NCI-H748 (cell line): Measurements from ENCODE around the gene GRB10.

Experiments
- DNase-seq: peaks from one replicate; lab custom pipeline; 2025; ENCODE audit not compliant: unreplicated experiment; lab: John Stamatoyannopoulos, UW

Gene GRB10

DNA sequence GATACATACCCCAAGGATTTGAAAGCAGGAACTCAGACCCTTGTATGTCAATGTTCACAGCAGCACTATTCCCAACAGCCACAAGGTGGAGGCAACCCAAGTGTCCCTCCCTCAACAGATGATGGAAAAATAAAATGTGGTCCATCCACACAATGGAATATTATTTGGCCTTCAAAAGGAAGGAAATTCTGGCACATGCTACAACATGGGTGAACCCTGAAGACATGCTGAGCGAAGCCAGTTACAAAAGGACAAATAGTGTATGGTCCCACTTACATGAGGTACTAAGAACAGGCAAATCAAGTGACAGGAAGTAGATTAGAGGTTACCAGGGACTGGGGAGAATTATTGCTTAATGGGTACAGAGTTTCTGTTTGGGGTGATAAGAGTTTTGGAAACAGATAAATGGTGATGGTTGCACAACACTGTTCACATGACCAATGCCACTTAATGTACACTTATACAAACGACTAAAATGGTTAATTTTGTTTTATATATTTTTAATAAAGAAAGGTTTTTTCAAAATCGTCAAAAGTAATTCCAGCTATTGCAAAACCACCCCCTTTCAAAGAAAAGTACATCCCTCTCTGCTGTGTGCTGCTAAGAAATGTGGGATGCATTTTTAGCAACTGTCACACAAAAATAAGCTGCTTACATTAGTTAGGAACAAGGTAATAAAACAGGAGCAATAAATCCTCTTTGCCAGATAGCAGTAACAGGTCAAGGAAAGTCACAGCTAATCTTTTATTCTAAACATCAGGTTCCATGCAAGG, 85.7 kb downstream of the GRB10 start:
- peak; percentile 29 for DNase-seq

DNA sequence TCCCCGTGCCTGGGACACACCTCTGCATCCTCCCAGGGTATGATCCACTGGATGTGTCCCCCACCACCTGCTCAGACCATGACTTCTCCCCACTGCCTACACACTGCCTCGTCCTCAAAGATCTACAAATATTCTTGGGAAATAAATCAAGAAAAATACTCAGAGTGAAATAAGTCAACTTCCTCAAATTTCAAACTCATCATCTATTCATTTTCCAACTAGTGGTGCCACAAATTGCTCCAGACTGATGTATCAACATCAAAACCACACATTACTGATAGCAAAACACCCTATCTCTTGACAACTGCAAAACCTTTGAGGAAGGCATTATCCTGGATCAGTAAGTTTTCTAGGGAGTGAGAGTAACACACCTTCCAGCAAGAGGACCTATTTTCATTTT, 87.7 kb downstream of the GRB10 start:
- no peak for DNase-seq

DNA sequence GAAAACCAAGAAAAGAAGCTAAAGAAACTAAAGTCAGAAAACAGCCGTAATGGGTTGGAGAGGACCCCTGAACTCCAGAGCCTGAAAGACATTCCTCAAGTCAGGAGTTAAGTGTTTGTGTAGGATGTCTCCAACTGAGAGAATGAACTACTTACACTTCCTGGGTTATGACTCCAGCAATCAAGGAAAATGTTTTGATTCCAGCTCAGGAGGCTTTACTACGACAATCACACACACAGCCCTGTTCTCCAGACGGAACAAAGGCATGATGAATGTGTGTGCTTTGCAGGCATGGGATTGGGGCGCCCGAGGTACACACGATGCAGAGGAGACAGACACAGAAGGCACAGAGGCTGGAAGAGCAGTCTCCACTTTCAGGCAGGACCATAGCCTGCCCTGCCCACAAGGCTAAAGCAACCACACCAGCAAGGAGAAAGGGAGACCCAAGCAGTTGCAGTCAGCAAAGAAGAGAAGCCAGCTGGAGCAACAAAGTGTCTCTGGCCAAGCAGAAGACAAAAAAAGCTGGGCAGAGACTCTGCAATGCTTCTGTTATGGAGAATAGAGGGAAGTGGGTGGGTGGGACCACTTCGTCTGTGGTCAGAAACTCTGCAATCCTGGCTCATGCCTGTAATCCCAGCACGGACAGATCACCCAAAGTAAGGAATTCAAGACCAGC, 89.1 kb downstream of the GRB10 start:
- DNase-seq: no peak

DNA sequence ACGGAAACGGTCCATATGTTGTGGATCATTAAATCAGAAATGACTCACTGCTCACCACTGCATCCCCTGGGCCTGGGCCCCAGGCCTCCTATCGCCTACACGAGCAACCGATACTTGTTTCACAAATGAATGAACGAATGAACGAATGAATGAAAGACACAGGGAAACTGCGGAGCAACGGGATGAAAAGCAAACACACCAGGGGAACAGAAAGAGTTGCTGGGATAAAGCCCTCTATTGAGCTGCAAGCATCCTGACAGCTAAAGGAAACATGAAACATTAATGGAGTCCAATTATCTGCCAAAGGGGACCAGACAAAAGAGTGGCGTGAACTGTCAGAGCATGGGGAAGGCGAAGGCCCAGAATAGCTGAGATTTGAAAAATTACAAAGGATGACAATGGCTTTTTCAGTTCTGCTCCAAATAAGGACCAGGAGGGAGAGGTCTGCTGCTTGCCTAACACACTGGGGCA, 92.1 kb downstream of the GRB10 start:
- DNase-seq: peak; percentile 70

DNA sequence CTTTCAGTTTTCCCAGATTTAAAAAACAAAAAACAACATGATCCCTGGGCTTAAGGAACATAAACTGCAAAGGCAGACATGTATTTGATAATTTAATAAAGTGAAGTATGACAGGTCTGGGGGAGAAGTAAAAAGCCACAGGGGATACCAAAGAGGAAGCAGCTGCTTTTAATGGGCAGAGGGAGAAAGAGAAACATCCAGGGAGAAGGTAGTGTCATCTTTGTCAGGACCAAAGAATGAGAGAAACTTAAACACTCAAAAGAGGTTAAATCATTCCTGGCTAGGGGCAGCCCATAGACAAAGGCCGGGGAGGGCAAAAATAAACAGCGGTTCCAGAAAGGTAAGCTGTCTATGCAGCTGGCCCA, 94.5 kb downstream of the GRB10 start:
- no peak for DNase-seq

DNA sequence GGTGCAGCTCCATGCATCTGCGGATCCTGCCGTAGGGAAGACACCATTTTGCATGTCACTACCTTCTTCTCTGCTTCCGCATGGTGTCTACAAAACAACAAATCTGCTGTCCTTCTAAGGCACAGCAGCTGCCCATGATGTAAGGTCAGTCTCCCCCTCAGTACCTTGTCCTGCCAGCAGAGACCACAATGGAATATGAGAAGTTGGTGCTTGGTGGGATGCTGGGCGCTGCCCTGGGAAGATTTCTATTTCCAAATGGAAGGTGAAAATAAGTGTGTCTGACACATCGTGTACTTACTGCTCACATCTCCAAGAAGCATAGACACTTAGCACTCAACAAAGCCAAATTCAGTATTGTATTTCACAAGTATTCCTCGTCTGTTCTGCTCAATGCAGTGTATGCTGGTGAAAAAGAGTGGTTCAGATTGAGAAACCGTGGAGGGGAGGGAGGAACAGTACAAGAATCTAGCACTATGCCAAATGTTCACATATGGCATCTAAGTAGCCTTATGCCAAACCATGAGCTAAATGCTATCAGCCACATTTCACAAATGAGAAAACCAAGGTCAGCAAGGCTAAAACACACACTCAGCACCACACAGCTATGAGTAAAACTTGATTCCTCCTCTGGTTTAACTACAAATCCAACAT, 95.0 kb downstream of the GRB10 start:
- DNase-seq: no peak

DNA sequence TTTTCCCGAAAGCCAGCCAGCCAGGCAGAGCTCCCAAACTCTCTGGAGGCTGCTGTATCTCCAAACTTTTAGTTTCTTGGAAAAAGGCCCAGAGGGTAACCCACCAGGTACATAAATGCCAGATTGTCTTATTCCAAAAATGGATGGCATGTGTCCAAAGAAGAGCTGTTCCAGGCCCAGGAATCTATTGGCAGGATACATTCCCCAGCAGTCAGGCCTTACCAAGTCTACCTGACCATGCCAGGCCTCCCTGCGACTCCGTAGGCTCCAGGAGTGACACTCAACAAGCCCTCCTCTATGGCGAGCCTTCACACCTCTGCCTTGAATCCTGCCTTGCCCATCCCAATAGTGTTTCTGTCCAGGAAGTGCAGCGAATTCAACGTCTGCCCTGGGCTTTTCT, 95.6 kb downstream of the GRB10 start:
- DNase-seq: no peak

DNA sequence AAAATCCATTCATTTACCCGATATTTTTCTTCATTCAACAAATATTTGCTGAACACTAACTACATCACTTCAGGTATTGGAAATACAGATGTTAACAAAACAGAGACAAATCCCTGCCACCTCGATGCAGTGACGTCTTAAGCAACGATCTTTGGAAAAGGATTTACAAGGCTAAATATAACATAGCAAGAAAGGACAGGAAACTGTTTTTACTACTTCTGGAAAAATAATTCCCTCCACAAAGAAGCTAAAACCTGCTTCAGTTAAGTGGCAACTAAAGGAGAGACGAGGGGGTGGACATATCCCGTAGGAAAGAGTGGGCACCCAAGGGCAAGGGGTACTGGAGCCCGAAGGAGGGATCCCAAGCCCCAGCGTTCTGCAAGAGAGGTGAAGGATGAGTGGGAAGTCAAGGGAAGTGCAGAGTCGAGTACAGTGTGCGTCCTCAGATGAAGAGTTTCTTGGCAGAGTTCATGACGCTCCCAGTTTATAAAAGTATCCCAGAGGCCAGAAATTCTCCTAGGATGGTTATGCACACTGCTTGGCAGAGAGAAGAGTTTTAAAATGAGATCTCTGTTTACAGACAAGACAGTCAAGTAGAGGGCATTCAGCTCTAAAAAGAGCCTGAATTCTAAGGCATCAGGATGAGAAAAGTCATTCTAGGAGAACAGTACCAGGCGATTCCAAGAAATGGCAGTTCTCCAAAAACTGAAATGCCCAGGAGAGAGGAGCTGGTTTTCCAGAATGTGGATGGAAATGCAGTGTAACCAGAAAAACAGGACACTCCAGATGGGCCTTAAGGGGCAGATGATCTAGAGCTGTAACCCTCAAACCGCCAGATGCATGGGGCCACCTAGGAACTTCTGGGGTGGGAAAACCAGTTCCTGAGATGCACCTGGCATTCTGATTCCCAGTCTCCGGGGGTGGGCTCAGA, 97.3 kb downstream of the GRB10 start:
- no peak for DNase-seq

DNA sequence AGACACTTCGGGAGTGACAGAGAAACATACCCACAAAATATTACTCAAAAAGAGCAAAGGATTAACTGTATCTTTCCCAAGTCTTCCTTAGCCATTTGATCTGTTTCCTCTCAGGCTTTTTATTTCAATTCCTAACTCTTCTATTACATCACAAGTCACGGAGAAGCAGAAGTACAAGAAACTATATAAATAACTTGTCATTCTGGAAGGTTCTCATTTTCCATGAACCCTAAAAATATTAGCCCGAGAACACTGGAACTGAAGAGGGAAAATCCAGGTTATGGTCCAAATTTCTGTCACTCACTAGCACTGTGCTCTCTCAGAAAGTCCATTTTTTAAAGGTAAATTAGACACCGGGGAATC, 98.0 kb downstream of the GRB10 start:
- DNase-seq: no peak

DNA sequence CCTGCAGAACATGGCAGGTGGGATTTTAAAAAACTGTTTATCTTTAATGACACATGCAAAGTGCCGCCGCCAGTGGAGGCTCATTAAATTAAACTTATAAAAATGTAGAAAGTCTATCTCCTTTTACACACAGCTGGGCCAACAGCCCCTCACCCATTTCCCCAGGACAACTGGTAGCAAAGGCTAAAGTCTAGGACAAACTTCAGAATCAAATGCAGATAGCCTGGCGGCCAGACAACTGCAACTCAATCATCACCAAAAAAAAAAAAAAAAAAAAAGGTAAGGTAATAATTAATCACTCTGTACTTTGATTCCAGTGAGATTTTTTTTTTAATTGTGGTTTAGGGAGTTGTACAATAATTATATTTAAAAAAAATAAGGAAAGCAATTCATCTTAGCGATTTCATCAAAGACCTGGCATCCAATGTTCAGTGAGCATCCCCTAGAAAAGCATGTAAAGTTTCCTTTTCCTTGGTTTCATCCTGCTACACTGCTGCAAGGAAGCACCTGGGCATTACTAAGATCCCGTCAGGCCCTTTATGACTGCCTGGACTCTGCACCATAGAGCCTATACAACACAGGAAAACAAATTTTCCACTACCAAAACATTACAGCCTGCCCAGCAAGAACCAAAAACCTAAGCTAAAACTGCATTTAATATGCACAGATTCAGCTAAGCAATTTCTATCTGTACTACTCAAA, 98.5 kb downstream of the GRB10 start:
- no peak for DNase-seq

DNA sequence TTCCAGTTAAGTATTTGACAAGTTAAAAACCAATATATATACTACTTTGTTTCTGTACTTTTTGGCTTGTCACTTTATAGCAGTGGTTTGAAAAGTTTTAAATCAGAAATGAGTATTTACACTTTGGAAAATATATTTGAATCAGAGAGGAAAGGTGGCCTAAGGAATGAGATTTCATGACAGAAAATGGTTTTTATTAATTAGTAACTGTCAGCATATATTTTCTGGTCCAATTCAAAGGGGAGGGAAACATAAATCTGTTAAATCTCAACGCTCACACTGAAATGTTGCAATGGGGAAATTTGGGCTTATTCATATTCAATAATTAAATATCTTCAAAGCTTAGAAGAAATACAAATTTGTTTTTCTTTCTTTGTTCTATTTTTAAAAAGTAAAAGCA, 100.1 kb downstream of the GRB10 start:
- no peak for DNase-seq

DNA sequence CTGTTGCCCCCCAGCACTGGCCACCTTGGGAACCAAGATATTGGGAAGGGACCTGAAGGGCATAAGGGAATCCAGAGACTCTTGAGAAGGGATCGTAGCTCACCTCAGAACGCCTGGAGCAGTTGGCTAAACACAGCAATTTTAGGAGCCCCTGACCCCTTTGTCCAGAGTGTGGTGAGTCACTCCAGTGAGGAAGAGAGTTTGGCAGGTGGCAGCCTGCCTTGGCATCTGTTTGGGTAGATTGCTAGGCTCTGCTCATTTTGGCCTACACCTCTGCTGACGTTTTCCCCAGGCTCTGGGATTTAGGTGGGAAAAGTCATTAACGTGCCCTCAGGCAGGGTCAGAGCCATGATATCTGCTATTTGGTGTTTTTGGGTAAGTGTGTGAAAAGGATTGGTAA, 100.6 kb downstream of the GRB10 start:
- no peak for DNase-seq

DNA sequence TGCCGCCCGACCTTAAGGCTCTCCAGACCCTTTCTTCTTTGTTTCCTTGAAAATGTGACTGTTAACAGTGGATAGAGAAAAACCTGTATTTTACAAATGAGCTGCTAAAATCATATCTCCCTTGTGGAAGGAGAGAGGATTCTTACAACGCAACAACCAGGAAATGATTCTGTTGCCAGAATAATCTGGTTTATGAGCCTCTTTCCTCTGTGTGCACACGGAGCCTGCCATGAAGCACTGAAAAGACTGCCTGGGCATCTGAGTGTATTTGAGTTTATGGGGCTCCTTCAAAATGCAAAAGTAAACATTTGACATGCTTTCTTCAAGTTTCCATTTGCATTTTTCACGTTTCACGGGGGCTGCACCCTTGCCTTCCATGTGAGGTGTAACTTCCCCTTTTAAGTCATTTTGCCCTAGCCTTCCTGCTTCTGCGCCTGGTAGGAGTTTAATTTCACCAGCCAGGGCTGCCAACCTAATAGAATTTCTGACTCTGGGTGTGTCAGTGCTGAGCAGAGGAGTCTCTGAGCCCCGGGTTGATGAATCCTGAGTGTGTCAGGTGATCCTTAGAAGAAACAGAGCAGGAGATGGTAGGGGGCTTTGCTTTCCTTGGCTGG, 101.2 kb downstream of the GRB10 start:
- DNase-seq: no peak

DNA sequence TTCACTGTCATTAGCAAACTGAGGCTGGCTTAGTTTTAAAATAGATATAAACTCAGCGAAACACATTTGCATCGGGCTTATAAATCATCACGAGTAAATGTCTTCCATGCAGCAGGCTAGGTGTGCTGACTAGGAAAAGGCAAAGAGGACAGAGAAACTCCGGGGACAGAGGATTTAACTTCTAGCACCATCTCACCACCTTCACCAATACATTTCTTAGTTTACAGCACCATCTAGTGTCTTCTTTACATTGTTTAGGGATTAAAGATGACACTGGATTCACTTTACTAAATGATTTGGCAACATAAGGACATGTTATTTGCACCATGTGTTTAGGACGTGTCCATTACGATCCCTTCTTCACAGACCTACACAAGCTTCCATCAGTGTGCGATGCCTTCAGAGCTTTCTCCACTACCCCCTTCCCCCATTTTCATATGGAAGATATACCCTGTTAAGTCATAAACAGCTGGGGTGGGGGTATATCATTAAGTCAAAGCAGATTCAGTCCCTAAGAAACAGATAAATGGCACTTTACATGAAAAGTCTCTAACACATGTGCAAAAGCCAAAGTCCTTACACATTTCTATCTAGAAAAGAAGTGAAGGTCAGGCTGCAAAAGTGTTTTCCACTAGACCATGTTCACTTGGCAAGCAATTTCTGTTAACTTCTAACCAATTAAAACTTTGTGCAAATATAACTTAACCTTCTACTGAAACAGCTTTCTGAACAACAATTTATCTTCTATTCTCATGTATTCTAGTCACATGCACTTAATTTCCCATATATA, 103.3 kb downstream of the GRB10 start:
- peak; percentile 78 for DNase-seq

DNA sequence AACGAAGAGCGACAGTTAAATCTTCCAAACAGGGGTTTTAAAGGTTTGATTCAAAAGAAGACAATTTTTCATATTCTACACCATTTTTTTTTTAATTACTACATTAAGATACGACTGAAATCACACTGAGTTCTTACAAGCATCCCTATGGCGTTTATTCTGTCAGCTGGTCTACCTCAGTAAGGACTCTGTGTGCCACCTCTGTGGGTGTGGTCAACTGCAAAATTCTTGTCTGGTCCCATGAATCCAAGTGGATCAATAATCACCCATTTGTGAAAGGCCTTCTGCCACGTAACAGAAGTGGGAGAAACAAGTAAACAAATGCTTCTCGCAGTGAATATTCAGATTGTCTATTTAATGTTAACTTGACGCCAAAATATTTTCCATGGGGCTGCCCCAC, 104.1 kb downstream of the GRB10 start:
- no peak for DNase-seq

DNA sequence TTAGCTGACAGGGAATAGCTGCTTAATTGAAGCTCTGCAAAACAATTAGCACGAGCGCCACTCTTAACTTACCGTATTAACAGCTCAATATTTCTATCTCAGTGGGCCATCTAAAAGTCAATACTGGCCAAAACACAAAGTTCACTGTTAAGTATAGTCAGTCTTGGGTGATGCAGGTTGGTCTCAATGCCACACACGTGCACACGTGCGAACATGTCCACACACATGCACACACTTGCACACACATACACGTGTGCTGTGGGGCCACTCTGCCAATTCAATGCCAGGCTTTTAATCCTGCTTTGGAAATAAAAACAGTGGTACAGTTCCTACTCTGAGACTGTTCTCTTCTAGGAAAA, 105.1 kb downstream of the GRB10 start:
- no peak for DNase-seq

DNA sequence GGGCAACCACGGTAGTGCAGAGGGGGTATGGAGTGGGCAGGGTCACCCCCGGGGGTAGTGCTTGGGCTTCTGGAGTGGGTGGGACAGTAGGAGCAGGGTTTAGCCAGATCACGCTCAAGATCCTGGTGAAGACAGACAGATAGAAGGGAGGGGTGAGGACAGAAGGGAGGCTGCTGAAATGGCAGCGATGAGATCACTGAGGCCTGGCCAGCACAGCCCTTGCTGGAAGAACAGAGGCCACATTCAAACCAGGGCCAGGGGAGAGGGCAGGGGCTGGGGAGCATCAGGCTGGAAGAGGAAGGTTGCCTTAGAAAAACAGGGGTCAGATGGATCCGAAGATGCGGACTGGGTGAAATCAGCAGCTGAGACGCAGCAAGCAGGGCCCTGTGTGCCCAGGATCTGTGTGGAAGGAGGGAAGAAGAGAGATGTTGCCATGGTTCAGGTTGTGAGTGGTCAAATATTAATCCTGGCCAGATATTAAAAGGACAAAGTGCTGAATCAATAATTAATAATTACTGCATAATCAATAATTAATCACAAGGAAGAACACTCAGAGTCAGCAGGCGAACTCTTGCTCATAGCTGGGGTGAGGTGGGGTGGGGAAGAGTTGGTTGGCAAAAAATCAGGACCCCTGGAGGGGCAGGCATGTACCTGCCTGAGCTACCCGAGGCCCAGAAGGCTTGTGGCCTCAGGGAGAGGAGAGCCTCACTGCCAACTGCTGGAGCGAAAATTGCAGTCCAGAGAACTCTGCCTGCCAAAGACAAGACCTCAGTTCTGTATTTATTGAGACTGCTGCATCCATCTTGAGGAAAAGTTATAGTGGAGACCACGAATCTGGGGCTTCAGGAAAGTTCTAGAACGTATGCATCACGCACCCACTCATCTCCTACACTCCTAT, 105.7 kb downstream of the GRB10 start:
- DNase-seq: no peak

DNA sequence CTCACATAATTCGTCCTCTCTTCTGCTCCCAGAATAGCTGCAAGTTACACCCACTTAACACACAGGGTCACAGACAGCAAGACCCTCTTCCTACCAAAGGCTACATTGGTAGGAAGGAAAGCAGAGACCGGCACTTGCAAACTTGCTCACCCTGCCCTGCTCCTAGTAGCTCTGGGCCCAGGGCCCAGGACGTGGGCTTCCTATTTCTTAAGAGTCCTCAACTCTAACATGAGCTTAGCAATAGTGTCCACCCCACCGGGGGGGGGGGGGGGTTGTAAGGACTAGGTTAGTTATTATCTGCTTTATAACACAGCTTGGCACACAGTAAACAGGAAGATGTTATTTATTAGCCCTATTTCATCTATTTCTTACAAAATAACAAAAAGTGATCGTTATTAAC, 106.6 kb downstream of the GRB10 start:
- no peak for DNase-seq
